Hematopoietic multipotent progenitor cell treated with erythropoietin and hydrocortisone succinate and interleukin-3 and kit ligand, for 17 days (in vitro differentiated cells): Measurements from ENCODE around the gene RNASEH1.
"Not testable (repeated sequence)": the region's sequence is repeated elsewhere in the genome, so short reads cannot be mapped to it uniquely, and the experiment has no call there.

Experiments
- DNase-seq: peaks from one replicate; pipeline ENCODE4 v3.0.0-alpha.2; 2015; ENCODE audit warnings: low spot score

The RNASEH1 gene

GRCh38 chr2:3518496-3519254 is 39.5 kb downstream of the RNASEH1 start:
- peak; percentile 76 for DNase-seq

GRCh38 chr2:3517948-3518495 is 40.1 kb downstream of the RNASEH1 start:
- DNase-seq = no peak

- DNase-seq = no peak
Measured at GRCh38 chr2:3516831-3517230, 41.3 kb downstream of the RNASEH1 start.

GRCh38 chr2:3515438-3515837 is 42.7 kb downstream of the RNASEH1 start:
- DNase-seq = not testable (repeated sequence)

- DNase-seq = no peak
Measured at GRCh38 chr2:3513026-3513810, 44.9 kb downstream of the RNASEH1 start.

- DNase-seq = no peak
Measured at GRCh38 chr2:3512086-3512485, 46.0 kb downstream of the RNASEH1 start.

GRCh38 chr2:3505771-3506170 is 52.4 kb downstream of the RNASEH1 start:
- DNase-seq = no peak

- no peak for DNase-seq
Measured at GRCh38 chr2:3504741-3505140, 53.4 kb downstream of the RNASEH1 start.

- no peak for DNase-seq
Measured at GRCh38 chr2:3503483-3503882, 54.6 kb downstream of the RNASEH1 start.

- no peak for DNase-seq
Measured at GRCh38 chr2:3503046-3503445, 55.1 kb downstream of the RNASEH1 start.

GRCh38 chr2:3500326-3500899 is 57.7 kb downstream of the RNASEH1 start:
- DNase-seq = no peak

GRCh38 chr2:3498783-3499394 is 59.2 kb downstream of the RNASEH1 start:
- no peak for DNase-seq

GRCh38 chr2:3496708-3497080 is 61.4 kb downstream of the RNASEH1 start:
- not testable (repeated sequence) for DNase-seq
